SK-N-SH treated with all-trans-retinoic acid at 6 μM for 48 hours (cell line): Measurements from ENCODE around the gene GRIK1.

Experiments used
- ATAC-seq: fragments of 200-7000 bp; cut with Tn5 transposase; 3 replicates; pipeline ENCODE4 v1.9.1; 2020; ENCODE audit warnings: mild to moderate bottlenecking, moderate library complexity
- ARNTL ChIP-seq: fragments of 450-650 bp; formaldehyde crosslinking; IDR thresholded peaks from 2 replicates; pipeline ENCODE4 v1.5.0; 2020; ENCODE audit warnings: low read depth, mild to moderate bottlenecking, moderate library complexity, borderline replicate concordance
- BACH2 ChIP-seq: fragments of 250-450 bp; sonication (Bioruptor Pico); IDR thresholded peaks from 2 replicates; pipeline ENCODE4 v1.9.0; 2021; ENCODE audit warnings: mild to moderate bottlenecking, borderline replicate concordance
- CSDC2 ChIP-seq: fragments of 250-450 bp; sonication (Bioruptor Pico); IDR thresholded peaks from 2 replicates; pipeline ENCODE4 v1.5.0; 2020; ENCODE audit warnings: mild to moderate bottlenecking, moderate library complexity
- GLIS3 ChIP-seq: fragments of 250-450 bp; sonication (Bioruptor Pico); IDR thresholded peaks from 2 replicates; pipeline ENCODE4 v1.5.0; 2020; ENCODE audit warnings: mild to moderate bottlenecking, moderate library complexity
- ISL1 ChIP-seq: fragments of 250-450 bp; sonication (Bioruptor Pico); IDR thresholded peaks from 2 replicates; pipeline ENCODE4 v2.1.2; 2022; ENCODE audit warnings: mild to moderate bottlenecking, moderate library complexity
- OSR1 ChIP-seq: fragments of 250-450 bp; sonication (Bioruptor Pico); IDR thresholded peaks from 2 replicates; pipeline ENCODE4 v1.8.0; 2022; ENCODE audit warnings: moderate library complexity, mild to moderate bottlenecking, inconsistent platforms
- PPARA ChIP-seq: fragments of 250-450 bp; sonication (Bioruptor Pico); IDR thresholded peaks from 2 replicates; pipeline ENCODE4 v1.5.0; 2020; ENCODE audit warnings: mild to moderate bottlenecking, borderline replicate concordance
- RARB ChIP-seq: fragments of 250-450 bp; sonication (Bioruptor Pico); IDR thresholded peaks from 2 replicates; pipeline ENCODE4 v1.8.0; 2021; ENCODE audit warnings: mild to moderate bottlenecking, moderate library complexity
- SNAI2 ChIP-seq: fragments of 250-450 bp; sonication (Bioruptor Pico); IDR thresholded peaks from 2 replicates; pipeline ENCODE4 v1.5.0; 2020; ENCODE audit warnings: mild to moderate bottlenecking, moderate library complexity
- TCF4 ChIP-seq: fragments of 250-450 bp; sonication (Bioruptor Pico); IDR thresholded peaks from 2 replicates; pipeline ENCODE4 v1.8.0; 2021; ENCODE audit warnings: mild to moderate bottlenecking, moderate library complexity, borderline replicate concordance
- ZC3H10 ChIP-seq: fragments of 250-450 bp; sonication (Bioruptor Pico); IDR thresholded peaks from 2 replicates; pipeline ENCODE4 v1.5.1; 2021; ENCODE audit warnings: mild to moderate bottlenecking, moderate library complexity
- ZFP3 ChIP-seq: fragments of 250-450 bp; sonication (Bioruptor Pico); IDR thresholded peaks from 2 replicates; pipeline ENCODE4 v1.5.0; 2020; ENCODE audit warnings: mild to moderate bottlenecking, moderate library complexity
- ZNF565 ChIP-seq: fragments of 450-650 bp; formaldehyde crosslinking; conservative IDR thresholded peaks from 2 replicates; pipeline ENCODE4 v1.5.0; 2020; ENCODE audit warnings: low read depth, mild to moderate bottlenecking, moderate library complexity
- ZNF70 ChIP-seq: fragments of 450-650 bp; formaldehyde crosslinking; IDR thresholded peaks from 2 replicates; pipeline ENCODE4 v1.5.0; 2020; ENCODE audit warnings: mild to moderate bottlenecking, moderate library complexity
- ZNF8 ChIP-seq: fragments of 450-650 bp; formaldehyde crosslinking; IDR thresholded peaks from 2 replicates; pipeline ENCODE4 v1.5.0; 2020; ENCODE audit warnings: mild to moderate bottlenecking, moderate library complexity
- TF ChIP-seq, protein P1 (sequence below): fragments of 250-450 bp; sonication (Bioruptor Pico); IDR thresholded peaks from 2 replicates; pipeline ENCODE4 v1.8.0; 2021; ENCODE audit warnings: low read depth, mild to moderate bottlenecking, moderate library complexity, borderline replicate concordance
- TF ChIP-seq, protein P2 (sequence below): fragments of 250-450 bp; sonication (Bioruptor Pico); IDR thresholded peaks from 2 replicates; pipeline ENCODE4 v1.5.0; 2020; ENCODE audit warnings: mild to moderate bottlenecking, moderate library complexity
- TF ChIP-seq, protein P3 (sequence below): fragments of 250-450 bp; sonication (Bioruptor Pico); IDR thresholded peaks from 2 replicates; pipeline ENCODE4 v1.5.1; 2021; ENCODE audit warnings: mild to moderate bottlenecking, moderate library complexity
- TF ChIP-seq, protein P4 (sequence below): fragments of 250-450 bp; sonication (Bioruptor Pico); IDR thresholded peaks from 2 replicates; pipeline ENCODE4 v1.8.0; 2020; ENCODE audit warnings: mild to moderate bottlenecking, moderate library complexity, borderline replicate concordance
- TF ChIP-seq, protein P5 (sequence below): fragments of 250-450 bp; sonication (Bioruptor Pico); IDR thresholded peaks from 2 replicates; pipeline ENCODE4 v1.5.1; 2020; ENCODE audit warnings: low read depth, mild to moderate bottlenecking, moderate library complexity

Gene GRIK1

DNA sequence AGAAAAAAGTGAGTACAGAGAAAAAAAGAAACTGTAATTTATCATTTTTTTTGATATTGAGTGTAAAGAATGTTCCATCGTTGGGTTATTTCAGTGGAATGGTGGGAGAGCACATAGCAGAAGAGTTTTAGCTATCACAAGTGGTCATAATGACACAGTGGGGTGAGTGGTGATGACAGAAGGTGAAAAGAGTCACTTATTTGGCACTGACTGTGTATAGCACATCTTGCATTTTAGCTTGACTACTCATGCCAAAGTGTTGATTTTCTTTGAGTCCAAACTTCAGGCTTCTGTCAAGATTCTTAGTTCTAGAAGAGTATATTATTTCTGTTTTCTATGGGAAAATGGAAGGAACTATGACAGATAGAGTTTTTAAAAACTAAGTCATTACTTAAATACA lies 261.2 kb downstream of the GRIK1 start:
- ATAC-seq: no peak
- no peak for TF ChIP-seq CSDC2 (CRISPR knock-in tag)

DNA sequence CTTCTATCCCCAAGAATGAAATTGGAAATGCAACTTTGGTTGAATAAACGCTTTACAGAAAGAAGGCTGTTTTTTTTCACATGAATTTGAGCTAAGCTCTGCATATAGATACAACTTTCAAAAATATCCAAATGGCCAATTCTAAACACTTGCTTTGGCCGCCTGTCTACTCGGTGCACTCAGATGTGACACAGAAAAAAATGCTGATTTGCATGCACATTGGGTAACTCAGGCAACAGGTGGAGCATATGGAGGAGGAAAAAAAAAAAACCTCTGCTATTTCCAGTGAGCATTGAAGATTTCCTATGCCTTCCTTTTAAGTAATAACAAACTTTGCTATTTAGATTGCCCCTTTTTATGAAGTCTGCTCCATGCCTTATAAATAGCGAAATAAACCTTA lies 262.5 kb downstream of the GRIK1 start:
- TF ChIP-seq ZNF8 (CRISPR knock-in tag) (no peak), ZNF70 (CRISPR knock-in tag) (no peak), ARNTL (no peak), BACH2 (CRISPR knock-in tag) (no peak), OSR1 (no peak), RARB (CRISPR knock-in tag) (no peak), CSDC2 (CRISPR knock-in tag) (no peak), TCF4 (CRISPR knock-in tag) (no peak), ZNF565 (CRISPR knock-in tag) (no peak), ZFP3 (no peak), PPARA (CRISPR knock-in tag) (no peak), ZC3H10 (no peak)
- TF ChIP-seq, protein P1, sequence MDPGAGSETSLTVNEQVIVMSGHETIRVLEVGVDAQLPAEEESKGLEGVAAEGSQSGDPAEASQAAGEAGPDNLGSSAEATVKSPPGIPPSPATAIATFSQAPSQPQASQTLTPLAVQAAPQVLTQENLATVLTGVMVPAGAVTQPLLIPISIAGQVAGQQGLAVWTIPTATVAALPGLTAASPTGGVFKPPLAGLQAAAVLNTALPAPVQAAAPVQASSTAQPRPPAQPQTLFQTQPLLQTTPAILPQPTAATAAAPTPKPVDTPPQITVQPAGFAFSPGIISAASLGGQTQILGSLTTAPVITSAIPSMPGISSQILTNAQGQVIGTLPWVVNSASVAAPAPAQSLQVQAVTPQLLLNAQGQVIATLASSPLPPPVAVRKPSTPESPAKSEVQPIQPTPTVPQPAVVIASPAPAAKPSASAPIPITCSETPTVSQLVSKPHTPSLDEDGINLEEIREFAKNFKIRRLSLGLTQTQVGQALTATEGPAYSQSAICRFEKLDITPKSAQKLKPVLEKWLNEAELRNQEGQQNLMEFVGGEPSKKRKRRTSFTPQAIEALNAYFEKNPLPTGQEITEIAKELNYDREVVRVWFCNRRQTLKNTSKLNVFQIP: no peak
- TF ChIP-seq, protein P2, sequence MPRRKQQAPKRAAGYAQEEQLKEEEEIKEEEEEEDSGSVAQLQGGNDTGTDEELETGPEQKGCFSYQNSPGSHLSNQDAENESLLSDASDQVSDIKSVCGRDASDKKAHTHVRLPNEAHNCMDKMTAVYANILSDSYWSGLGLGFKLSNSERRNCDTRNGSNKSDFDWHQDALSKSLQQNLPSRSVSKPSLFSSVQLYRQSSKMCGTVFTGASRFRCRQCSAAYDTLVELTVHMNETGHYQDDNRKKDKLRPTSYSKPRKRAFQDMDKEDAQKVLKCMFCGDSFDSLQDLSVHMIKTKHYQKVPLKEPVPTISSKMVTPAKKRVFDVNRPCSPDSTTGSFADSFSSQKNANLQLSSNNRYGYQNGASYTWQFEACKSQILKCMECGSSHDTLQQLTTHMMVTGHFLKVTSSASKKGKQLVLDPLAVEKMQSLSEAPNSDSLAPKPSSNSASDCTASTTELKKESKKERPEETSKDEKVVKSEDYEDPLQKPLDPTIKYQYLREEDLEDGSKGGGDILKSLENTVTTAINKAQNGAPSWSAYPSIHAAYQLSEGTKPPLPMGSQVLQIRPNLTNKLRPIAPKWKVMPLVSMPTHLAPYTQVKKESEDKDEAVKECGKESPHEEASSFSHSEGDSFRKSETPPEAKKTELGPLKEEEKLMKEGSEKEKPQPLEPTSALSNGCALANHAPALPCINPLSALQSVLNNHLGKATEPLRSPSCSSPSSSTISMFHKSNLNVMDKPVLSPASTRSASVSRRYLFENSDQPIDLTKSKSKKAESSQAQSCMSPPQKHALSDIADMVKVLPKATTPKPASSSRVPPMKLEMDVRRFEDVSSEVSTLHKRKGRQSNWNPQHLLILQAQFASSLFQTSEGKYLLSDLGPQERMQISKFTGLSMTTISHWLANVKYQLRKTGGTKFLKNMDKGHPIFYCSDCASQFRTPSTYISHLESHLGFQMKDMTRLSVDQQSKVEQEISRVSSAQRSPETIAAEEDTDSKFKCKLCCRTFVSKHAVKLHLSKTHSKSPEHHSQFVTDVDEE: no peak
- TF ChIP-seq, protein P3, sequence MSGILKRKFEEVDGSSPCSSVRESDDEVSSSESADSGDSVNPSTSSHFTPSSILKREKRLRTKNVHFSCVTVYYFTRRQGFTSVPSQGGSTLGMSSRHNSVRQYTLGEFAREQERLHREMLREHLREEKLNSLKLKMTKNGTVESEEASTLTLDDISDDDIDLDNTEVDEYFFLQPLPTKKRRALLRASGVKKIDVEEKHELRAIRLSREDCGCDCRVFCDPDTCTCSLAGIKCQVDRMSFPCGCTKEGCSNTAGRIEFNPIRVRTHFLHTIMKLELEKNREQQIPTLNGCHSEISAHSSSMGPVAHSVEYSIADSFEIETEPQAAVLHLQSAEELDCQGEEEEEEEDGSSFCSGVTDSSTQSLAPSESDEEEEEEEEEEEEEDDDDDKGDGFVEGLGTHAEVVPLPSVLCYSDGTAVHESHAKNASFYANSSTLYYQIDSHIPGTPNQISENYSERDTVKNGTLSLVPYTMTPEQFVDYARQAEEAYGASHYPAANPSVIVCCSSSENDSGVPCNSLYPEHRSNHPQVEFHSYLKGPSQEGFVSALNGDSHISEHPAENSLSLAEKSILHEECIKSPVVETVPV (CRISPR knock-in tag): no peak
- TF ChIP-seq, protein P4, sequence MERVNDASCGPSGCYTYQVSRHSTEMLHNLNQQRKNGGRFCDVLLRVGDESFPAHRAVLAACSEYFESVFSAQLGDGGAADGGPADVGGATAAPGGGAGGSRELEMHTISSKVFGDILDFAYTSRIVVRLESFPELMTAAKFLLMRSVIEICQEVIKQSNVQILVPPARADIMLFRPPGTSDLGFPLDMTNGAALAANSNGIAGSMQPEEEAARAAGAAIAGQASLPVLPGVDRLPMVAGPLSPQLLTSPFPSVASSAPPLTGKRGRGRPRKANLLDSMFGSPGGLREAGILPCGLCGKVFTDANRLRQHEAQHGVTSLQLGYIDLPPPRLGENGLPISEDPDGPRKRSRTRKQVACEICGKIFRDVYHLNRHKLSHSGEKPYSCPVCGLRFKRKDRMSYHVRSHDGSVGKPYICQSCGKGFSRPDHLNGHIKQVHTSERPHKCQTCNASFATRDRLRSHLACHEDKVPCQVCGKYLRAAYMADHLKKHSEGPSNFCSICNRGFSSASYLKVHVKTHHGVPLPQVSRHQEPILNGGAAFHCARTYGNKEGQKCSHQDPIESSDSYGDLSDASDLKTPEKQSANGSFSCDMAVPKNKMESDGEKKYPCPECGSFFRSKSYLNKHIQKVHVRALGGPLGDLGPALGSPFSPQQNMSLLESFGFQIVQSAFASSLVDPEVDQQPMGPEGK: no peak
- no peak for ATAC-seq

DNA sequence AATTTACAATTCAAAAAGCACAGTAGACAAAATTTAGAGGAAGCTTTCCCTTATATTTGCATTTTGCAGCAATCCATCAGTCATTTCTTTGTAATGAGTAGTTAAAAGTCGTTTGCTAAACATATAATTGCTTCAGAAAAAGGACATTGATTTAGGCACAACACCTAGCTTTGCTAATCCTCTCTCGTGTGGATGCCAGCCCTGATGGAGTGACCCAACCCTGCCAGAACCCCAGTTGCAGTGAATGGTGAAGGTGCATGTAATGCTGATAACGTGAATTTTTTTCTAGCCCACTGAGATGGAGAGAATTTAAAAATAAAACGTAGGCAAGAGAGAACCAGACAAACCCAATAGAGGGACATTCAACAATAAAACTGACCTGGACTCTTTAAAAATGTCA lies 263.4 kb downstream of the GRIK1 start:
- no peak for ATAC-seq
- no peak for TF ChIP-seq BACH2 (CRISPR knock-in tag)
- no peak for TF ChIP-seq ZNF8 (CRISPR knock-in tag)
- no peak for TF ChIP-seq ISL1 (CRISPR knock-in tag)
- TF ChIP-seq, protein P2: no peak
- TF ChIP-seq, protein P5, sequence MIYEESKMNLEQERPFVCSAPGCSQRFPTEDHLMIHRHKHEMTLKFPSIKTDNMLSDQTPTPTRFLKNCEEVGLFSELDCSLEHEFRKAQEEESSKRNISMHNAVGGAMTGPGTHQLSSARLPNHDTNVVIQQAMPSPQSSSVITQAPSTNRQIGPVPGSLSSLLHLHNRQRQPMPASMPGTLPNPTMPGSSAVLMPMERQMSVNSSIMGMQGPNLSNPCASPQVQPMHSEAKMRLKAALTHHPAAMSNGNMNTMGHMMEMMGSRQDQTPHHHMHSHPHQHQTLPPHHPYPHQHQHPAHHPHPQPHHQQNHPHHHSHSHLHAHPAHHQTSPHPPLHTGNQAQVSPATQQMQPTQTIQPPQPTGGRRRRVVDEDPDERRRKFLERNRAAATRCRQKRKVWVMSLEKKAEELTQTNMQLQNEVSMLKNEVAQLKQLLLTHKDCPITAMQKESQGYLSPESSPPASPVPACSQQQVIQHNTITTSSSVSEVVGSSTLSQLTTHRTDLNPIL (CRISPR knock-in tag): no peak
- no peak for TF ChIP-seq OSR1
- TF ChIP-seq ZNF565 (CRISPR knock-in tag): no peak
- no peak for TF ChIP-seq SNAI2 (CRISPR knock-in tag)
- TF ChIP-seq PPARA (CRISPR knock-in tag): no peak
- no peak for TF ChIP-seq ARNTL
- TF ChIP-seq, protein P4: no peak
- no peak for TF ChIP-seq GLIS3
- TF ChIP-seq TCF4 (CRISPR knock-in tag): no peak
- no peak for TF ChIP-seq RARB (CRISPR knock-in tag)
